Kidney (tissue), 14 donors: ENCODE measurements around the gene BIRC6. TPM values are rescaled to one million over a fixed set of nuclear protein-coding genes. Genes with fewer than 3 reads are reported as not detected.

ENCODE experiments used
- DNase-seq, 5 donors: peaks; one replicate each; pipeline ENCODE4 v3.0.0-alpha.2; 2013 to 2020
- FAIRE-seq: peaks from 2 replicates; lab custom pipeline; 2012; peaks lifted over from hg19 to GRCh38; lab: Jason Lieb, UNC
- H3K27ac ChIP-seq, 2 donors: one replicate each; pipeline ENCODE4 v1.7.0; 2013; ENCODE audit warnings: low read depth in 2 of 2, low read length in 2 of 2, inconsistent platforms in 1 of 2
- H3K27me3 ChIP-seq: one replicate; pipeline ENCODE4 v1.7.1; 2013; ENCODE audit warnings: low read length, inconsistent platforms; ENCODE audit not compliant: control insufficient read depth, insufficient read depth
- H3K36me3 ChIP-seq, 3 donors: one replicate each; pipeline versions ENCODE4 v1.7.0 to v1.7.1; 2013; ENCODE audit warnings: low read length in 3 of 3, control low read depth in 1 of 3, inconsistent platforms in 1 of 3; ENCODE audit not compliant: insufficient read depth in 3 of 3, control insufficient read depth in 2 of 3
- H3K4me1 ChIP-seq, 3 donors: one replicate each; pipeline versions ENCODE4 v1.7.0 to v1.7.1; 2013; ENCODE audit warnings: low read length in 3 of 3, inconsistent platforms in 1 of 3, low read depth in 1 of 3; ENCODE audit not compliant: control insufficient read depth in 2 of 3, insufficient read depth in 2 of 3
- H3K4me3 ChIP-seq, 3 donors: one replicate each; pipeline versions ENCODE4 v1.7.0 to v1.8.1; 2013; ENCODE audit warnings: low read length in 3 of 3, control low read depth in 1 of 3, inconsistent platforms in 1 of 3
- H3K9ac ChIP-seq, 3 donors: one replicate each; pipeline versions ENCODE4 v1.7.0 to v1.7.1; 2013; ENCODE audit warnings: low read length in 3 of 3, control low read depth in 1 of 3, inconsistent platforms in 1 of 3
- H3K9me3 ChIP-seq, 3 donors: one replicate each; pipeline versions ENCODE4 v1.7.0 to v1.7.1; 2013; ENCODE audit warnings: low read length in 3 of 3, control low read depth in 1 of 3, inconsistent platforms in 1 of 3; ENCODE audit not compliant: control insufficient read depth in 2 of 3, insufficient read depth in 1 of 3
- intact Hi-C: fragments of 100-400 bp; cut with DNase I; formaldehyde crosslinking; loops from one replicate; pipeline ENCODE4 v1.11.1; 2022
- polyA plus RNA-seq: library from polyadenylated mRNA; stranded (reverse); fragments of 350-450 nt; fragmentation: Illumina TruSeq; extraction: RNeasy Lipid Tissue Mini Kit (QIAGEN cat#74804); gene quantifications from one replicate; pipeline ENCODE4 v1.2.3, GENCODE V29; 2014; ENCODE audit warnings: low read depth, low replicate concordance; ENCODE audit not compliant: insufficient read depth
- total RNA-seq: library from RNA; stranded (reverse); fragmentation: NEBNext Ultra II Directional; extraction: Animal tissue kit (Norgen Biotek cat#: 25700); gene quantifications from one replicate; pipeline ENCODE4 v1.2.1, GENCODE V29; 2021
- TF ChIP-seq, protein P1 (sequence below): IDR thresholded peaks from 3 replicates; pipeline ENCODE4 v1.5.1; 2012; ENCODE audit warnings: mild to moderate bottlenecking, moderate library complexity, borderline replicate concordance; ENCODE audit not compliant: insufficient read depth; ENCODE audit errors: extremely low read depth
- donor health status: control.
- donor health status: control.
- donor health status: control.
- donor health status: control.
- donor health status: control.
- donor health status: DM: yes; HTN: yes; CAD: no.
- donor health status: Normal renal cell carcinoma (clear cell type).

BIRC6 gene
- total and polyA plus RNA-seq, 2 donors from 2014 or later = 12.8 to 113 TPM

DNA sequence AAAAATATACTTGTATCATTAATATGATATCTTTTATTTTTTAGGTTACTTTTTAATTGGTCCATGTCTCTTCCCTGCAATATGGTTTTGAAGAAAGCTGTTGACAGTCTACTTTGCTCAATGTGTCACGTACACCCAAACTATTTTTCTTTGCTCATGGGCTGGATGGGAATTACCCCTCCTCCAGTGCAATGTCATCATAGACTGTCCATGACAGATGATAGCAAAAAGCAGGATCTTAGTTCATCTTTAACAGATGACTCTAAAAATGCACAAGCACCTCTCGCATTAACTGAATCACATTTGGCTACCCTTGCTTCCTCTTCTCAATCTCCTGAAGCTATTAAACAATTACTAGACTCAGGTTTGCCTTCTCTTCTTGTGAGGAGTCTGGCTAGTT is 158.1 kb downstream of the BIRC6 start:
- no peak for FAIRE-seq
- Histone ChIP-seq H3K27me3 (no peaks in the 10 kb centered on the region), H3K36me3 (peaks cover 9 to 45% (median 20%) of the 10 kb centered on the region in 3 donors), H3K27ac (no peak overlapping the region), H3K4me3 (no peak overlapping the region), H3K4me1 (no peaks in the 10 kb centered on the region), H3K9ac (no peak overlapping the region), H3K9me3 (no peaks in the 10 kb centered on the region)
- DNase-seq = no peak
- TF ChIP-seq, protein P1, sequence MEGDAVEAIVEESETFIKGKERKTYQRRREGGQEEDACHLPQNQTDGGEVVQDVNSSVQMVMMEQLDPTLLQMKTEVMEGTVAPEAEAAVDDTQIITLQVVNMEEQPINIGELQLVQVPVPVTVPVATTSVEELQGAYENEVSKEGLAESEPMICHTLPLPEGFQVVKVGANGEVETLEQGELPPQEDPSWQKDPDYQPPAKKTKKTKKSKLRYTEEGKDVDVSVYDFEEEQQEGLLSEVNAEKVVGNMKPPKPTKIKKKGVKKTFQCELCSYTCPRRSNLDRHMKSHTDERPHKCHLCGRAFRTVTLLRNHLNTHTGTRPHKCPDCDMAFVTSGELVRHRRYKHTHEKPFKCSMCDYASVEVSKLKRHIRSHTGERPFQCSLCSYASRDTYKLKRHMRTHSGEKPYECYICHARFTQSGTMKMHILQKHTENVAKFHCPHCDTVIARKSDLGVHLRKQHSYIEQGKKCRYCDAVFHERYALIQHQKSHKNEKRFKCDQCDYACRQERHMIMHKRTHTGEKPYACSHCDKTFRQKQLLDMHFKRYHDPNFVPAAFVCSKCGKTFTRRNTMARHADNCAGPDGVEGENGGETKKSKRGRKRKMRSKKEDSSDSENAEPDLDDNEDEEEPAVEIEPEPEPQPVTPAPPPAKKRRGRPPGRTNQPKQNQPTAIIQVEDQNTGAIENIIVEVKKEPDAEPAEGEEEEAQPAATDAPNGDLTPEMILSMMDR = no peak
- intact Hi-C loops = no loop called here

DNA sequence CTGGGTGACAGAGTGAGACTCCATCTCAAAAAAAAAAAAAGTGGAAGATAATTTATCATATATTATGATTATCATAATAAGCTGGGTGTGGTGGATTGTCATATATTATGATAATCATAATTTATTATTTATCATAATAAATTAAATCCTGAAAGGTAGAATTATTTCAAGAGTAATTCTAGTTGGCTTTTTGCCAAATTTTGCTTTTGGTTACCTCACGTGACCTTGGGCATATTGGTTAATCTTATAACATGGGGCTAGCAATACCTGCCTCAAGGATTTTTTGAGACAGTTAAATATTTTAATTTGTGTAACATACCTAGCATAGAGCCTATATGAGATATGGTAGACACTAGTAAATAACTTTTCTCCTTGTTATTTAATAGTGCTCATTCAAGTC is 159.7 kb downstream of the BIRC6 start:
- Histone ChIP-seq H3K27me3 (no peaks in the 10 kb centered on the region), H3K36me3 (peaks cover 5 to 39% (median 17%) of the 10 kb centered on the region in 3 donors), H3K9me3 (no peaks in the 10 kb centered on the region), H3K27ac (no peak overlapping the region), H3K4me1 (no peaks in the 10 kb centered on the region), H3K4me3 (no peak overlapping the region), H3K9ac (no peak overlapping the region)
- TF ChIP-seq, protein P1 = no peak
- intact Hi-C loops = no loop called here
- FAIRE-seq (no peak), DNase-seq (no peak)

DNA sequence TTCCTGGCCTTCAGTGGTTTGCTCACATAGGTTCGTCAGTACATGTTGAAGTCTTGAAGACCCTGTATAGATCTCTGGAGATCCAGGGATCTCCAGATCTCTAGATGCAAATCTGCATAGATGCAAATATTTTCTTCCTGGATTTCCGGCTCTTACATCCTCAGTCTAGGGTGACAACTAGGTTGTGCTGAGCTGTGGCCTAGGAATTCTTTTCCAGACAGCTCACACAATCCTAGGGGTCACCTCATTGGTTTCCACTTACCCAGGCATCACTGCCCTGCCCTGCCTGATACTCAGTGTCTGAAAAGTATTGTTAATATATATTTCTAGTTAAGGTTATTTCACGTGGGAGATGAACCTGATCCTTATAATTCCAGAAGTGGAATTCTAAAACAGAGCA is 165.9 kb downstream of the BIRC6 start:
- FAIRE-seq = no peak
- DNase-seq = no peak
- H3K9ac ChIP-seq = no peak overlapping the region
- H3K4me1 ChIP-seq = no peaks in the 10 kb centered on the region
- H3K27ac ChIP-seq = no peak overlapping the region
- intact Hi-C loops = no loop called here
- no peak overlapping the region for H3K4me3 ChIP-seq
- no peaks in the 10 kb centered on the region for H3K9me3 ChIP-seq
- H3K36me3 ChIP-seq = peaks cover 9 to 41% (median 28%) of the 10 kb centered on the region in 3 donors
- H3K27me3 ChIP-seq = no peaks in the 10 kb centered on the region
- TF ChIP-seq, protein P1 = no peak

DNA sequence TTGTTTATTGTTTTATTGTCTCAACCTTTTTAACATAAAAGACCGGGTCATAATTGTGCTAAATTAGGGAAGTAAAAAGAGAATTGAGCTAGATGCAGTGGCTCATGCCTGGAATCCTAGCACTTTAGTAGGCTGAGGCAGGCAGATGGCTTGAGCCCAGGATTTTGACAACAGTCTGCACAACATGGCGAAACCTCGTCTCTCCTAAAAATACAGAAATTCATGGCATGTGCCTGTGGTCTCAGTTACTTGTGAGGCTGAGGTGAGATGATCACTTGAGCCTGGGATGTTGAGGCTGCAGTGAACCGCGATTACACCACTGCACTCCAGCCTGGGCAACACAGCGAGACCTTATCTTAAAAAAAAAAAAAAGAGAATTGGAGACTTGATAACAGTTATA is 166.9 kb downstream of the BIRC6 start:
- H3K9ac ChIP-seq = no peak overlapping the region
- H3K4me3 ChIP-seq = no peak overlapping the region
- H3K4me1 ChIP-seq = no peaks in the 10 kb centered on the region
- no peak for FAIRE-seq
- H3K27me3 ChIP-seq = no peaks in the 10 kb centered on the region
- H3K27ac ChIP-seq = no peak overlapping the region
- TF ChIP-seq, protein P1 = no peak
- intact Hi-C loops = no loop called here
- no peak for DNase-seq
- peaks cover 9 to 37% (median 24%) of the 10 kb centered on the region in 3 donors for H3K36me3 ChIP-seq
- H3K9me3 ChIP-seq = no peaks in the 10 kb centered on the region
